Tibial nerve (tissue), 3 donors: ENCODE results near the gene LAYN.

ENCODE experiments used
- POLR2A ChIP-seq, 2 donors: fragments of 450-650 bp; IDR thresholded peaks; one replicate each; pipeline ENCODE4 v1.6.1; 2017; ENCODE audit warnings: antibody characterized with exemption in 2 of 2, mild to moderate bottlenecking in 2 of 2, moderate library complexity in 2 of 2
- TF ChIP-seq, protein P1 (sequence below), 5 experiments: fragments of 200-600 bp in 3 of 5; fragments of 450-650 bp in 2 of 5; sonication (generic) in 3 of 5; IDR thresholded peaks; one replicate each; pipeline ENCODE4 v1.5.1; 2016 to 2019; ENCODE audit warnings: antibody characterized with exemption in 5 of 5, mild to moderate bottlenecking in 3 of 5, moderate library complexity in 2 of 5

DNA sequence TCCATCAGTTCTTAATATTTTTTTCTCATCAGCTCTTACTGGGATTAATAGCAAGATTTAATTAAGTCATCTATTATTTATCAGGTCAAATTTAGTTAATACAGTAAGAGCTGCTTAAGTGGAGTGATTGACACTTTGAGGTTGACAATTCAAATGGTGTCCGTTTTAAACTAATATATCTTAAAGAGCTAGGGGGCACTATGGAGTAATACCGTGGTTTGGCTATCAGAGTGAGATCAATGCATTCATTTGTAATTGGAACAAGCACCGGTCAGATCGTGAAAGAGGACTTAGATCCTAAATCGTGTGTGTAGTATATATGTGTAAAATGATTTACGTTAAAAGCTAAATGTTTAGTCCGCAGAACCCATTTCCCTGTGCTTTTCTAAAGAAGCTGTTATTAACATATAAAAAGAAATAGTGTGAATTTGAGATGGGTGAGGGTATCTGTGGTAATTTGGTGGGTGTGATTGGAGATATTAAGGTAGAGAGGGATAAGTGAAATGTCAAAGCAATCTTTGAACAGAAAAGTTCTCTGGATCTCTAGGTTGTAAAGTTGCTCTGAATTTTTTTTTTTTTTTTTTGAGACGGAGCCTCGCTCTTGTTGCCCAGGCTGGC, 64.0 kb downstream of the LAYN start:
- TF ChIP-seq POLR2A (IDR thresholded peaks at IDR 0.05) = no peak
- TF ChIP-seq, protein P1, sequence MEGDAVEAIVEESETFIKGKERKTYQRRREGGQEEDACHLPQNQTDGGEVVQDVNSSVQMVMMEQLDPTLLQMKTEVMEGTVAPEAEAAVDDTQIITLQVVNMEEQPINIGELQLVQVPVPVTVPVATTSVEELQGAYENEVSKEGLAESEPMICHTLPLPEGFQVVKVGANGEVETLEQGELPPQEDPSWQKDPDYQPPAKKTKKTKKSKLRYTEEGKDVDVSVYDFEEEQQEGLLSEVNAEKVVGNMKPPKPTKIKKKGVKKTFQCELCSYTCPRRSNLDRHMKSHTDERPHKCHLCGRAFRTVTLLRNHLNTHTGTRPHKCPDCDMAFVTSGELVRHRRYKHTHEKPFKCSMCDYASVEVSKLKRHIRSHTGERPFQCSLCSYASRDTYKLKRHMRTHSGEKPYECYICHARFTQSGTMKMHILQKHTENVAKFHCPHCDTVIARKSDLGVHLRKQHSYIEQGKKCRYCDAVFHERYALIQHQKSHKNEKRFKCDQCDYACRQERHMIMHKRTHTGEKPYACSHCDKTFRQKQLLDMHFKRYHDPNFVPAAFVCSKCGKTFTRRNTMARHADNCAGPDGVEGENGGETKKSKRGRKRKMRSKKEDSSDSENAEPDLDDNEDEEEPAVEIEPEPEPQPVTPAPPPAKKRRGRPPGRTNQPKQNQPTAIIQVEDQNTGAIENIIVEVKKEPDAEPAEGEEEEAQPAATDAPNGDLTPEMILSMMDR (IDR thresholded peaks at IDR 0.05) = peak; percentile 48 to 70 (median 69)
